B cell (primary cell): ENCODE measurements around the gene C20orf204.

ENCODE experiments used
- CTCF ChIP-seq: fragments of 200-600 bp; IDR thresholded peaks from one replicate; pipeline ENCODE4 v1.8.0; 2022; ENCODE audit warnings: antibody characterized with exemption, mild to moderate bottlenecking
- EZH2 ChIP-seq: IDR thresholded peaks from 2 replicates; pipeline ENCODE4 v1.6.1; 2012; ENCODE audit warnings: borderline replicate concordance, low read depth, mild to moderate bottlenecking, moderate library complexity, low read length; ENCODE audit not compliant: insufficient read depth, poor library complexity, severe bottlenecking

- TF ChIP-seq CTCF, result no peak
- no peak for TF ChIP-seq EZH2
Measured at GRCh38 chr20:64051033-64051452, 15.1 kb downstream of the C20orf204 start.
